Fibroblast of the aortic adventitia (primary cell): ENCODE data around the gene EID2. TPM values are rescaled to one million over a fixed set of nuclear protein-coding genes. Genes with fewer than 3 reads are reported as not detected.

Experiments used
- DNase-seq: peaks from one replicate; pipeline ENCODE4 v3.0.0-alpha.2; 2010; ENCODE audit warnings: low read depth
- H3K4me3 ChIP-seq: 2 replicates; pipeline ENCODE4 v1.5.1; 2011; ENCODE audit warnings: low read depth, mild to moderate bottlenecking, control low read depth, low read length, moderate library complexity
- CTCF ChIP-seq: IDR thresholded peaks from 2 replicates; pipeline ENCODE4 v1.5.1; 2011; ENCODE audit warnings: mild to moderate bottlenecking, low read length, control low read depth, inconsistent platforms; ENCODE audit not compliant: insufficient read depth
- total RNA-seq: library from RNA; depleted of rRNA; stranded (reverse); fragments of >200 nt; gene quantifications from 2 replicates; pipeline ENCODE4 v1.2.3, GENCODE V29; 2012; ENCODE audit warnings: low replicate concordance

EID2 gene
- total RNA-seq, 1 donor = 5.7 TPM

GRCh38 chr19:39540333-39540673 is 342 bp upstream of the EID2 start:
- DNase-seq = no peak
- H3K4me3 ChIP-seq = peak overlapping the region; percentile 35
- no peak for TF ChIP-seq CTCF

- DNase-seq = peak; percentile 53
- H3K4me3 ChIP-seq = peak overlapping the region; percentile 94
These were observed 820 bp downstream of the EID2 start for GRCh38 chr19:39539165-39539517.

GRCh38 chr19:39533791-39534190 is 6.2 kb downstream of the EID2 start:
- DNase-seq = no peak
- no peak for TF ChIP-seq CTCF
- no peak overlapping the region for H3K4me3 ChIP-seq

More at GRCh38 chr19:39539165-39539517, 820 bp downstream of the EID2 start:
- TF ChIP-seq CTCF = no peak

GRCh38 chr19:39533003-39533512 is 6.9 kb downstream of the EID2 start:
- no peak for DNase-seq
- no peak for TF ChIP-seq CTCF
- H3K4me3 ChIP-seq = no peak overlapping the region

- peak within 1 kb of the TSS; percentile 92 for H3K4me3 ChIP-seq
- DNase-seq = peak; percentile 97
- peak; percentile 98 for TF ChIP-seq CTCF
These were observed 7.5 kb downstream of the EID2 start, which contains the start of gene EID2B for GRCh38 chr19:39532233-39533002. TSS of gene EID2B (minus strand) at chr19:39532852. CDS start at chr19:39532802, 50 bp downstream.

- no peak for TF ChIP-seq CTCF
- DNase-seq = peak; percentile 10
- peak overlapping the region; percentile 92 for H3K4me3 ChIP-seq
These were observed 8.1 kb downstream of the EID2 start for GRCh38 chr19:39531834-39532232.
